Karpas-422 (cell line): ENCODE measurements around the gene PRRC2A. TPM values are rescaled to one million over a fixed set of nuclear protein-coding genes. Genes with fewer than 3 reads are reported as not detected.
"Not testable (repeated sequence)": the region's sequence is repeated elsewhere in the genome, so short reads cannot be mapped to it uniquely, and the experiment has no call there.

Experiments
- DNase-seq: peaks from one replicate; pipeline ENCODE4 v3.0.0-alpha.2; 2015
- H2AFZ ChIP-seq: fragments of 200-600 bp; sonication (generic); 2 replicates; pipeline ENCODE4 v1.6.1; 2014; ENCODE audit warnings: antibody characterized with exemption, low read length, mixed read lengths
- H3K27ac ChIP-seq: fragments of 200-600 bp; sonication (generic); 2 replicates; pipeline ENCODE4 v1.5.1; 2014; ENCODE audit warnings: mild to moderate bottlenecking, low read length, moderate library complexity
- H3K27me3 ChIP-seq: fragments of 200-600 bp; sonication (generic); 2 replicates; pipeline ENCODE4 v1.6.1; 2014; ENCODE audit warnings: low read length, mixed read lengths
- H3K36me3 ChIP-seq: fragments of 200-600 bp; sonication (generic); 2 replicates; pipeline ENCODE4 v1.6.1; 2014; ENCODE audit warnings: low read length, mixed read lengths; ENCODE audit not compliant: insufficient read depth
- H3K4me1 ChIP-seq: fragments of 200-600 bp; sonication (generic); 2 replicates; pipeline ENCODE4 v1.6.1; 2014; ENCODE audit warnings: mild to moderate bottlenecking, low read length, mixed read lengths
- H3K4me2 ChIP-seq: fragments of 200-600 bp; sonication (generic); 2 replicates; pipeline ENCODE4 v1.6.1; 2014; ENCODE audit warnings: low read length, low read depth, mild to moderate bottlenecking; ENCODE audit not compliant: poor library complexity, severe bottlenecking
- H3K4me3 ChIP-seq: fragments of 200-600 bp; sonication (generic); 2 replicates; pipeline ENCODE4 v1.5.1; 2014; ENCODE audit warnings: mild to moderate bottlenecking, antibody characterized with exemption, low read length, mixed read lengths
- H3K79me2 ChIP-seq: fragments of 200-600 bp; sonication (generic); 2 replicates; pipeline ENCODE4 v1.6.1; 2014; ENCODE audit warnings: mild to moderate bottlenecking, low read length, mixed read lengths
- H3K9ac ChIP-seq: fragments of 200-600 bp; sonication (generic); 2 replicates; pipeline ENCODE4 v1.6.0; 2014; ENCODE audit warnings: low read length
- H3K9me2 ChIP-seq: fragments of 200-600 bp; sonication (generic), shearing (Covaris generic); replicated peaks from 2 replicates; pipeline ENCODE4 v1.6.0; 2014; ENCODE audit warnings: mild to moderate bottlenecking, low read length, moderate library complexity; ENCODE audit not compliant: insufficient read depth
- H3K9me3 ChIP-seq: fragments of 300-700, 200-600 bp; sonication (generic); 2 replicates; pipeline ENCODE4 v1.6.1; 2014; ENCODE audit warnings: low read length, mixed read lengths
- H4K20me1 ChIP-seq: fragments of 200-600 bp; sonication (generic); 2 replicates; pipeline ENCODE4 v1.6.1; 2014; ENCODE audit warnings: mild to moderate bottlenecking, antibody characterized with exemption, low read length, low read depth; ENCODE audit not compliant: insufficient read depth
- total RNA-seq: library from RNA; depleted of rRNA; stranded (reverse); fragments of >200 nt; shearing (Covaris generic); gene quantifications from 2 replicates; pipeline ENCODE4 v1.2.3, GENCODE V29; 2014; ENCODE audit warnings: low replicate concordance

PRRC2A gene
- total RNA-seq, 1 experiment from 2014 or later: 123 TPM

GRCh38 chr6:31590691-31591090 is 29.8 kb upstream of the PRRC2A start:
- not testable (repeated sequence) for H3K27ac ChIP-seq, DNase-seq, H2AFZ ChIP-seq, H3K36me3 ChIP-seq, H3K4me2 ChIP-seq, H3K9me2 ChIP-seq, H3K9me3 ChIP-seq, H3K79me2 ChIP-seq, H4K20me1 ChIP-seq, H3K9ac ChIP-seq, H3K27me3 ChIP-seq, H3K4me3 ChIP-seq
- peaks cover 16% of the 10 kb centered on the region for H3K4me1 ChIP-seq

GRCh38 chr6:31592396-31592771 is 28.1 kb upstream of the PRRC2A start:
- no peak overlapping the region for H3K9ac ChIP-seq
- no peaks in the 10 kb centered on the region for H3K9me3 ChIP-seq

GRCh38 chr6:31597006-31597405 is 23.5 kb upstream of the PRRC2A start:
- H2AFZ ChIP-seq: no peak overlapping the region
- H3K27ac ChIP-seq: no peak overlapping the region
- H3K4me2 ChIP-seq: no peak overlapping the region
- no peak overlapping the region for H3K4me3 ChIP-seq
- H3K36me3 ChIP-seq: no peaks in the 10 kb centered on the region
- no peaks in the 10 kb centered on the region for H3K9me3 ChIP-seq
- H3K79me2 ChIP-seq: no peaks in the 10 kb centered on the region
- H3K4me1 ChIP-seq: peaks cover 9% of the 10 kb centered on the region; the same call in 1 of the 2 replicates
- H3K9me2 ChIP-seq: no peaks in the 10 kb centered on the region
- H3K9ac ChIP-seq: no peak overlapping the region
- no peaks in the 10 kb centered on the region for H4K20me1 ChIP-seq
- H3K27me3 ChIP-seq: no peaks in the 10 kb centered on the region
- DNase-seq: peak; percentile 87

More at GRCh38 chr6:31592396-31592771, 28.1 kb upstream of the PRRC2A start:
- Histone ChIP-seq H3K4me2 (no peak overlapping the region), H3K4me3 (no peak overlapping the region), H3K9me2 (no peaks in the 10 kb centered on the region), H3K79me2 (no peaks in the 10 kb centered on the region), H3K27ac (no peak overlapping the region), H2AFZ (no peak overlapping the region), H4K20me1 (no peaks in the 10 kb centered on the region), H3K36me3 (no peaks in the 10 kb centered on the region), H3K27me3 (no peaks in the 10 kb centered on the region), H3K4me1 (peaks cover 6% of the 10 kb centered on the region; the same call in 1 of the 2 replicates)
- DNase-seq: no peak

GRCh38 chr6:31607317-31607716 is 13.2 kb upstream of the PRRC2A start:
- Histone ChIP-seq H3K4me3 (no peak overlapping the region), H3K4me1 (peaks cover 4% of the 10 kb centered on the region), H3K79me2 (no peaks in the 10 kb centered on the region), H3K9me3 (no peaks in the 10 kb centered on the region), H3K27me3 (no peaks in the 10 kb centered on the region), H3K4me2 (no peak overlapping the region), H3K9ac (no peak overlapping the region), H3K36me3 (no peaks in the 10 kb centered on the region), H3K27ac (no peak overlapping the region), H4K20me1 (no peaks in the 10 kb centered on the region), H3K9me2 (no peaks in the 10 kb centered on the region), H2AFZ (no peak overlapping the region)
- DNase-seq: no peak

GRCh38 chr6:31609519-31610406 is 10.8 kb upstream of the PRRC2A start:
- no peaks in the 10 kb centered on the region for H3K36me3 ChIP-seq
- H2AFZ ChIP-seq: no peak overlapping the region
- H3K79me2 ChIP-seq: no peaks in the 10 kb centered on the region
- no peak overlapping the region for H3K4me3 ChIP-seq
- H3K27ac ChIP-seq: no peak overlapping the region
- no peaks in the 10 kb centered on the region for H3K9me2 ChIP-seq
- H3K9ac ChIP-seq: no peak overlapping the region
- H3K9me3 ChIP-seq: no peaks in the 10 kb centered on the region
- H3K4me2 ChIP-seq: no peak overlapping the region
- H4K20me1 ChIP-seq: no peaks in the 10 kb centered on the region
- no peaks in the 10 kb centered on the region for H3K27me3 ChIP-seq
- peaks cover 12% of the 10 kb centered on the region for H3K4me1 ChIP-seq
- DNase-seq: no peak

- peak; percentile 24 for DNase-seq
These were observed 9.5 kb upstream of the PRRC2A start for GRCh38 chr6:31610968-31611367.

GRCh38 chr6:31614075-31614619 is 6.4 kb upstream of the PRRC2A start:
- DNase-seq: no peak
- Histone ChIP-seq H3K4me1 (peaks cover 25% of the 10 kb centered on the region), H3K79me2 (no peaks in the 10 kb centered on the region), H3K9me2 (no peaks in the 10 kb centered on the region), H3K9me3 (no peaks in the 10 kb centered on the region), H3K4me3 (no peak overlapping the region), H3K9ac (peak overlapping the region; percentile 42), H3K36me3 (no peaks in the 10 kb centered on the region), H2AFZ (peak overlapping the region; percentile 53; the same call in 1 of the 2 replicates), H3K27ac (no peak overlapping the region), H4K20me1 (no peaks in the 10 kb centered on the region), H3K27me3 (no peaks in the 10 kb centered on the region), H3K4me2 (no peak overlapping the region)

More at GRCh38 chr6:31610968-31611367, 9.5 kb upstream of the PRRC2A start:
- Histone ChIP-seq H3K36me3 (no peaks in the 10 kb centered on the region), H3K9me2 (no peaks in the 10 kb centered on the region), H4K20me1 (no peaks in the 10 kb centered on the region), H3K27me3 (no peaks in the 10 kb centered on the region), H3K27ac (no peak overlapping the region), H2AFZ (no peak overlapping the region), H3K79me2 (no peaks in the 10 kb centered on the region), H3K9ac (no peak overlapping the region), H3K9me3 (no peaks in the 10 kb centered on the region), H3K4me1 (peaks cover 24% of the 10 kb centered on the region), H3K4me3 (no peak overlapping the region), H3K4me2 (no peak overlapping the region)

GRCh38 chr6:31614684-31615578 is 5.6 kb upstream of the PRRC2A start, which contains the start of gene AIF1:
TSS of gene AIF1 (plus strand) at chr6:31615234. CDS start at chr6:31615330, 96 bp downstream.
- H3K4me3 ChIP-seq: no peak within 1 kb of the TSS
- no peaks in the 10 kb centered on the region for H4K20me1 ChIP-seq
- no peak within 1 kb of the TSS for H3K4me2 ChIP-seq
- no peak within 1 kb of the TSS for H3K27ac ChIP-seq
- peaks cover 30% of the 10 kb centered on the region for H3K4me1 ChIP-seq
- peak; percentile 27 for DNase-seq
- no peaks in the 10 kb centered on the region for H3K36me3 ChIP-seq
- peak within 1 kb of the TSS; percentile 53; the same call in 1 of the 2 replicates for H2AFZ ChIP-seq
- no peaks in the 10 kb centered on the region for H3K79me2 ChIP-seq
- H3K9ac ChIP-seq: peak within 1 kb of the TSS; percentile 42
- no peaks in the 10 kb centered on the region for H3K9me3 ChIP-seq
- no peaks in the 10 kb centered on the region for H3K9me2 ChIP-seq
- H3K27me3 ChIP-seq: no peaks in the 10 kb centered on the region
